CD14-positive monocyte (primary cell): ENCODE data around the gene PPP2R2C. TPM values are rescaled to one million over a fixed set of nuclear protein-coding genes. Genes with fewer than 3 reads are reported as not detected.

Experiments used
- DNase-seq, 3 donors: peaks; one replicate each; pipeline ENCODE4 v3.0.0-alpha.2; 2011 to 2022
- H2AFZ ChIP-seq: 2 replicates; pipeline ENCODE4 v1.6.0; 2012; ENCODE audit warnings: mild to moderate bottlenecking, low read depth, low read length, inconsistent platforms; ENCODE audit not compliant: insufficient read depth, poor library complexity, severe bottlenecking
- H3K27ac ChIP-seq, 2 donors: 1 replicate in 1 of 2; 2 replicates in 1 of 2; pipeline ENCODE4 v1.5.1; 2012 to 2013; ENCODE audit warnings: low read length in 2 of 2, control low read depth in 1 of 2, inconsistent platforms in 1 of 2, low read depth in 1 of 2, mild to moderate bottlenecking in 1 of 2
- H3K27me3 ChIP-seq, 2 donors: one replicate each; pipeline versions ENCODE4 v1.6.0 to v1.6.1; 2011 to 2013; ENCODE audit warnings: low read length in 2 of 2; ENCODE audit not compliant: control insufficient read depth in 2 of 2, insufficient read depth in 2 of 2
- H3K36me3 ChIP-seq, 2 donors: replicated peaks in 1 of 2; 1 replicate in 1 of 2; 2 replicates in 1 of 2; pipeline versions ENCODE4 v1.5.1 to v1.6.1; 2012 to 2013; ENCODE audit warnings: low read length in 2 of 2, control low read depth in 1 of 2, inconsistent platforms in 1 of 2, mild to moderate bottlenecking in 1 of 2; ENCODE audit not compliant: insufficient read depth in 2 of 2, control insufficient read depth in 1 of 2
- H3K4me1 ChIP-seq, 2 donors: 1 replicate in 1 of 2; 2 replicates in 1 of 2; pipeline versions ENCODE4 v1.5.1 to v1.6.1; 2012 to 2013; ENCODE audit warnings: low read length in 2 of 2, control low read depth in 1 of 2, inconsistent platforms in 1 of 2, mild to moderate bottlenecking in 1 of 2, moderate library complexity in 1 of 2; ENCODE audit not compliant: insufficient read depth in 2 of 2, control insufficient read depth in 1 of 2
- H3K4me2 ChIP-seq: replicated peaks from 2 replicates; pipeline ENCODE3; 2012; ENCODE audit warnings: low read length, moderate library complexity, mild to moderate bottlenecking; ENCODE audit not compliant: poor library complexity, severe bottlenecking; ENCODE audit errors: extremely low read depth
- H3K4me3 ChIP-seq, 3 experiments: fragments of 200-600 bp in 1 of 3; sonication (generic) in 1 of 3; replicated peaks in 1 of 3; 1 replicate in 2 of 3; 2 replicates in 1 of 3; pipeline ENCODE4 v1.5.1; 2011 to 2013; ENCODE audit warnings: low read length in 3 of 3, mild to moderate bottlenecking in 3 of 3, control low read depth in 2 of 3, low read depth in 2 of 3, inconsistent platforms in 1 of 3, moderate library complexity in 1 of 3
- H3K79me2 ChIP-seq: 2 replicates; pipeline ENCODE4 v1.6.0; 2012; ENCODE audit warnings: mild to moderate bottlenecking, control low read depth, inconsistent platforms, low read length, moderate library complexity; ENCODE audit not compliant: insufficient read depth
- H3K9ac ChIP-seq: 2 replicates; pipeline ENCODE4 v1.6.0; 2017; ENCODE audit warnings: low read length, mild to moderate bottlenecking; ENCODE audit not compliant: insufficient read depth, poor library complexity, severe bottlenecking
- H3K9me3 ChIP-seq, 2 donors: replicated peaks in 1 of 2; 1 replicate in 1 of 2; 2 replicates in 1 of 2; pipeline versions ENCODE4 v1.5.1 to v1.6.1; 2012 to 2013; ENCODE audit warnings: low read length in 2 of 2, control low read depth in 1 of 2; ENCODE audit not compliant: control insufficient read depth in 1 of 2, insufficient read depth in 1 of 2
- H4K20me1 ChIP-seq: 2 replicates; pipeline ENCODE4 v1.6.0; 2012; ENCODE audit warnings: mild to moderate bottlenecking, low read length, control low read depth, moderate library complexity; ENCODE audit not compliant: insufficient read depth
- H3K27ac Mint-ChIP-seq, 7 donors: one replicate each; pipeline ENCODE4 v1.8.0; 2020; ENCODE audit warnings: mild to moderate bottlenecking in 7 of 7, mixed read lengths in 7 of 7, moderate library complexity in 6 of 7, inconsistent platforms in 2 of 7
- H3K27me3 Mint-ChIP-seq, 3 donors: one replicate each; pipeline ENCODE4 v1.8.0; 2021 to 2022; ENCODE audit warnings: low read depth in 3 of 3, mild to moderate bottlenecking in 3 of 3, mixed read lengths in 3 of 3, moderate library complexity in 3 of 3, inconsistent platforms in 1 of 3
- H3K36me3 Mint-ChIP-seq, 2 donors: one replicate each; pipeline ENCODE4 v1.8.0; 2020; ENCODE audit warnings: mixed read lengths in 2 of 2, inconsistent platforms in 1 of 2, mild to moderate bottlenecking in 1 of 2
- H3K4me1 Mint-ChIP-seq: one replicate; pipeline ENCODE4 v1.8.0; 2020; ENCODE audit warnings: mild to moderate bottlenecking, mixed read lengths
- H3K4me3 Mint-ChIP-seq, 2 donors: one replicate each; pipeline ENCODE4 v1.8.0; 2020; ENCODE audit warnings: mild to moderate bottlenecking in 2 of 2, mixed read lengths in 2 of 2, moderate library complexity in 1 of 2
- H3K9me3 Mint-ChIP-seq, 7 donors: one replicate each; pipeline ENCODE4 v1.8.0; 2020 to 2022; ENCODE audit warnings: mixed read lengths in 7 of 7, mild to moderate bottlenecking in 6 of 7, moderate library complexity in 6 of 7, inconsistent platforms in 2 of 7
- WGBS: methylation state at CpG from one replicate; pipeline ENCODE4 v1.1.5; 2013; ENCODE audit warnings: missing lambda C conversion rate; ENCODE audit not compliant: insufficient coverage; 5-methylcytosine and 5-hydroxymethylcytosine counted together
- intact Hi-C, 2 donors: fragments of 100-400 bp; cut with micrococcal nuclease; formaldehyde crosslinking; loops; one replicate each; pipeline versions ENCODE4 v1.15.0 to v1.15.1; 2023
- polyA plus RNA-seq, 3 donors: library from polyadenylated mRNA; depleted of rRNA in 1 of 3; unstranded in 2 of 3; stranded (reverse) in 1 of 3; fragments of 300-500 nt in 2 of 3; fragments of >200 nt in 1 of 3; fragmentation: Illumina TruSeq in 2 of 3; gene quantifications; 1 replicate in 2 of 3; 2 replicates in 1 of 3; pipeline ENCODE4 v1.2.3, GENCODE V29; 2012 to 2021
- TF ChIP-seq, protein P1 (sequence below): fragments of 200-600 bp; IDR thresholded peaks from one replicate; pipeline ENCODE4 v1.8.0; 2022; ENCODE audit warnings: antibody characterized with exemption, mild to moderate bottlenecking

Gene PPP2R2C
- polyA plus RNA-seq, 3 donors = not detected

DNA sequence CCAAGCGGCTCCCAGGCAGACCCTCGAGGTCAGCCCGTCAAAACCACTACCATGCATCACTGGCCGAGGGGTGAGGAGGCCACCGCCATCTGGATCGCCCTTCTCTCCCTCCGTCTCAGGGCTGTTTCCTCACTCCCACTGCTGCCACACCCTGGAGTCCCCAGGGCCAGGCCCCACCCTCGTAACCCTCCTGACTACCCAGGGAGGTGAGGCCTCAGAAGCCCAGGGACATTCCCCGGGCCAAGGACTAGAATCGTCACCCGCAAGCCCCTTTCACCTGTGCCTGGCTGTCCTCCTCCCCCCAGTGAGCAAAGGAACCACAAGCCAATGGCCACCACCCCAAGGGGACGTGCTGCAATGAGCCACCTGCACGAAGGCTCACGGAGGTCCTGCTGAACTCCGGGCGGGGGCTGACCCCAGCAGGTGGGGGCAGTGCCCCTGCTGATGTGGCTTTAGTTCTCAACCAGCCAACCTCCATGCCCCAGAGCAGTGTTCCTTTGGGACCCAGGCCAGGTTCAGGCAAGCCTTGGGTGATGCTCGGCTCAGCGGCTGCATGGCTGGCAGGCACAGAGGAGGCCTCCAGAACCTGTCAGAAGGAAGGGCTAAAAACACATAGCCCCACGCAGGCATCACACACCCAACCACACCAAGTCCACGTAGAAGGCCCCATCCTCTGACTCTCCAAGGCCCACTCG, 23.8 kb downstream of the PPP2R2C start:
- Mint-ChIP-seq H3K27me3 (peaks cover 7 to 11% (median 9%) of the 10 kb centered on the region in 3 donors), H3K27ac (no peak overlapping the region), H3K4me1 (no peaks in the 10 kb centered on the region), H3K36me3 (no peaks in the 10 kb centered on the region), H3K4me3 (no peak overlapping the region), H3K9me3 (peaks cover 0 to 5% (median 0%) of the 10 kb centered on the region in 7 donors)
- no peak for DNase-seq
- 83% methylated on average over 19 of the region's 21 CpGs for WGBS
- intact Hi-C loops = no loop called here
- Histone ChIP-seq H3K79me2 (no peaks in the 10 kb centered on the region), H3K4me3 (no peak overlapping the region), H3K27ac (no peak overlapping the region), H2AFZ (no peak overlapping the region), H3K36me3 (no peaks in the 10 kb centered on the region), H3K9me3 (no peaks in the 10 kb centered on the region), H3K9ac (no peak overlapping the region), H3K4me2 (no peak overlapping the region), H4K20me1 (no peaks in the 10 kb centered on the region), H3K4me1 (no peaks in the 10 kb centered on the region), H3K27me3 (no peaks in the 10 kb centered on the region)
- TF ChIP-seq, protein P1, sequence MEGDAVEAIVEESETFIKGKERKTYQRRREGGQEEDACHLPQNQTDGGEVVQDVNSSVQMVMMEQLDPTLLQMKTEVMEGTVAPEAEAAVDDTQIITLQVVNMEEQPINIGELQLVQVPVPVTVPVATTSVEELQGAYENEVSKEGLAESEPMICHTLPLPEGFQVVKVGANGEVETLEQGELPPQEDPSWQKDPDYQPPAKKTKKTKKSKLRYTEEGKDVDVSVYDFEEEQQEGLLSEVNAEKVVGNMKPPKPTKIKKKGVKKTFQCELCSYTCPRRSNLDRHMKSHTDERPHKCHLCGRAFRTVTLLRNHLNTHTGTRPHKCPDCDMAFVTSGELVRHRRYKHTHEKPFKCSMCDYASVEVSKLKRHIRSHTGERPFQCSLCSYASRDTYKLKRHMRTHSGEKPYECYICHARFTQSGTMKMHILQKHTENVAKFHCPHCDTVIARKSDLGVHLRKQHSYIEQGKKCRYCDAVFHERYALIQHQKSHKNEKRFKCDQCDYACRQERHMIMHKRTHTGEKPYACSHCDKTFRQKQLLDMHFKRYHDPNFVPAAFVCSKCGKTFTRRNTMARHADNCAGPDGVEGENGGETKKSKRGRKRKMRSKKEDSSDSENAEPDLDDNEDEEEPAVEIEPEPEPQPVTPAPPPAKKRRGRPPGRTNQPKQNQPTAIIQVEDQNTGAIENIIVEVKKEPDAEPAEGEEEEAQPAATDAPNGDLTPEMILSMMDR = no peak

DNA sequence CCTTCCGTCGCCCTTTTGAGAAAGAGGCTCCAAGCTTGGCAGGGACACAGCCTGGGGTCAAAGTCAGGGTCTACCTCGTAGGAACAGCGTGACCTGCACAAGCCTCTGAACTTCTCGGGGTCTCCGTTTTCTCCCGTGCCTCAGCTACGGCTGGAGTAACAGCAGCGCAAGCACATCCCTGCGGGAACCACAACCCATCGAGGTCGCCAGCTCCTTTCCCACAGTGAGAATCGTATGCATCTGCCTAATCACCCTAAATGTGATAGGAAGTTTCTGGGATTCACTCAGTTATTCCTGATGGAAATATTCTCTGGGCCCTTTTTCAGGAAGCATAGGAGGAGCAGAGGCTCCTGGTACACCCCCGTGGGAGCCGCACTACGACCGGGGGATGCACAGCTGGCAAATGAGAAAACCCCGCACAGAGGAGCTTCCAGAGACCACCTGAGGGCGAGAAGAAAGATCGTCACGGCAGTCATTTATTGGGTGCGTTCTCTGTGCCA, 24.7 kb downstream of the PPP2R2C start:
- Histone ChIP-seq H2AFZ (no peak overlapping the region), H4K20me1 (no peaks in the 10 kb centered on the region), H3K9me3 (no peaks in the 10 kb centered on the region), H3K4me3 (no peak overlapping the region), H3K4me2 (no peak overlapping the region), H3K36me3 (no peaks in the 10 kb centered on the region), H3K9ac (no peak overlapping the region), H3K27ac (no peak overlapping the region), H3K4me1 (no peaks in the 10 kb centered on the region), H3K27me3 (no peaks in the 10 kb centered on the region), H3K79me2 (no peaks in the 10 kb centered on the region)
- H3K27me3 Mint-ChIP-seq = peaks cover 7 to 11% (median 9%) of the 10 kb centered on the region in 3 donors
- no peaks in the 10 kb centered on the region for H3K36me3 Mint-ChIP-seq
- peak overlapping the region in 1 of 2 donors; percentile 36 for H3K4me3 Mint-ChIP-seq
- TF ChIP-seq, protein P1 = no peak
- no peak overlapping the region for H3K27ac Mint-ChIP-seq
- DNase-seq = no peak
- H3K4me1 Mint-ChIP-seq = no peaks in the 10 kb centered on the region
- 63% methylated on average over 19 of the region's 22 CpGs for WGBS
- peaks cover 0 to 5% (median 0%) of the 10 kb centered on the region in 7 donors for H3K9me3 Mint-ChIP-seq
- intact Hi-C loops = no loop called here
